COLO668 (cell line): ENCODE measurements around the gene HMGN1.

Source experiments
- DNase-seq: peaks from one replicate; lab custom pipeline; 2025; ENCODE audit not compliant: unreplicated experiment; lab: John Stamatoyannopoulos, UW

HMGN1 gene

DNA sequence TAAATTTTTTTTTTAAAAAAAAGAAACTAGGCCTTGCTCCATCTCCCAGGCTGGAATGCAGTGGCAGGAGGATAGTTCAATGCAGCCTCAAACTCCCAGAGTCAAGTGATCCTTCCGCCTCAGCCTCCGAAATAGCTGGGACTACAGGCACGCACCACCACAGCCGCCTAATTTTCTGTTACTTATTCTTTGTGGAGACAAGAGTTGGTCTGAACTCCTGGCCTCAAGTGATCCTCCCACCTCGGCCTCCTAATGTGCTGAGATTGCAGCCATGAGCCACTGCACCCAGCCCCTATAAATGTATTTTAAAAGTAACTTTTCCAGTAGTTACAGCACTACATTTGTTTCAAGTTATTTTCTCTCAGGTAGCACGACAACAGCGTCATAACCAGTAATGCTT is 37.7 kb downstream of the HMGN1 start:
- no peak for DNase-seq

DNA sequence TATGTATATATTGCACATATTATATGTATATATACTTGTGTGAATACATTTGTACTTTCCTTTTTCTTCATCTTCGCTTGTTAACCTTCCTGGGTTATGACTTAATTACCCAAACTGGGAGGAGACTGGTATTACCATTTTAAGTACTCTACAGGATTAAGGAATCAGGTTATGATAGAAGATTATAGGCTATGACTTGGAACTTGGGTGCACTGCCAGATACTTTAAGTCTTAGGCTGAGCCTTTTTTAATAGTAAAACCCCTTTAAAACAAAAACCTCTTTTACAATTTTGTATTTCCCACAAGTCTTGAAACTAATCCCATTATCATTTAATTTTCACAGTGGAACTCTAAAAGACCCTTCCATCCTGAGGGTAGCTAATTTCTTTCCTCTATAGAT is 41.4 kb downstream of the HMGN1 start:
- DNase-seq: no peak

DNA sequence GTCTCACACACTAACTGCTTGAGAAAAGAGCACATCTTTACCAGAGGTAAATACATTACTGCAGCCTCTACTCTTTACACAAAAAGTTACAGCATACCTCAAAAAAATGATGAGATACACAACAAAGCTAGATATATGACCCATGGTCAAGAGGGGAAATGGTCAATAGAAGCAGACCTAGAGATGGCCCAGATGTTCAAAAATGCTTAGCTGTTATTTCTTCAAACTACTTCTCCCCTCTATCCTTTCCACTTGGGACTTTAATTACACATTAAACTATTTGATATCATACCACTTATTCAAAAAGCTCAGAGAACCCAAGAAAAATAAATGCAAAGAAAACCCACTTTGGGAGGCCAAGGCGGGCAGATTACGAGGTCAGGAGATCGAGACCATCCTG is 48.3 kb downstream of the HMGN1 start:
- no peak for DNase-seq

DNA sequence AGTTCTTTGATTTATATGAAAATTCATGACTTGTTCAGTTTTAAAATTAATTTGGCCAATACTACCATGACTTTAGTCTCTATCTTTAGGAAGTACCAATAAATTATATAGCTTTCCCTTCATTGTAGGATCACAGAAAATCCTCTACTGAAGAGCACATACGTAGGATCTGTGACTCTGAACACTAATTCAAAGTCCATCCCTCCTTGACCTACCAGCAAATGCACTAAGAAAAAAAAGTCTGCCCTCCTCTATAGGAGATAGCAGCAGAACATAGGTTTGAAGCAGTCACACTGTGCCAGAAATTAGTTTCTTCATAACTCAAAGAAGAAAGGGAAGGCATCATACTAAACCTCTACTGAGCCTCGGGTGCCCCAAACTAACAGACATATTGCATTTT is 52.0 kb downstream of the HMGN1 start:
- DNase-seq: no peak
